ENCODE data around the gene RPRD1B. TPM values are rescaled to one million over a fixed set of nuclear protein-coding genes. Genes with fewer than 3 reads are reported as not detected.

The RPRD1B gene
- total and polyA plus RNA-seq, 2 of the 8 experiments (the other 6 are each of a cell fraction or from before 2014, with no cell fraction given): 10.3 to 20.9 TPM

DNA sequence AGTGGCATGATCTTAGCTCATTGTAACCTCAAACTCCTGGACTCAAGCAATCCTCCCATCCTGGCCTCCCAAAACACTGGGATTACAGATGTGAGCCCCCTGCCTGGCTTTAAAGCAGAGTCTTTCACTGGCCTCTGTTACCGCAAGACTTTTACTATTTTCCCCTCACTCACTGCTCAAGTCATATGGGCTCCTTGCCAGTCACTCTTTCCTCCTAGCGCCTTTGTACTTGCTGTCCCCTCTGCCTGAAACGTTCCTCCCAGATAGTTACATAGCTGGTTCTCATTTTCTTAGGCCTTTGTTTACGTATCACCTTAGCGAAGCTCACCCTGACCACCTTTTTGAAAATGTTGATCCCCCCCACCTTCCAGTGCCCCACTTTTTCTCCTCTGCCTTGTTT is 29.3 kb downstream of the RPRD1B start:
- Histone ChIP-seq H2AFZ (ENCODE audit: low read length) (no peak overlapping the region), H3K27me3 (replicated peaks in 1 of 4; ENCODE audit: control insufficient read depth in 3 of 4, extremely low read depth in 1 of 4, insufficient read depth in 3 of 4, low read length in 3 of 4) (no peaks in the 10 kb centered on the region), H4K20me1 (replicated peaks in 1 of 2; ENCODE audit: control insufficient read depth in 1 of 2, insufficient read depth in 2 of 2, low read length in 2 of 2) (peaks cover 0 to 2% of the 10 kb centered on the region in 2 experiments), H3K9me3 (ENCODE audit: insufficient read depth in 2 of 2, low read depth in 1 of 2, low read length in 1 of 2) (no peaks in the 10 kb centered on the region), H2BK120ac (replicated peaks; ENCODE audit: low read depth, low read length) (no peak overlapping the region), H3K4ac (replicated peaks; ENCODE audit: insufficient read length, low read depth, low read length) (no peak overlapping the region), H2BK15ac (ENCODE audit: low read length) (no peak overlapping the region), H4K5ac (ENCODE audit: insufficient read length, low read depth, low read length) (no peak overlapping the region), H3K56ac (replicated peaks; ENCODE audit: insufficient read length, low read depth, low read length) (no peak overlapping the region), H2BK12ac (ENCODE audit: low read depth, low read length) (no peak overlapping the region), H3K36me3 (ENCODE audit: control insufficient read depth in 2 of 4, insufficient read depth in 4 of 4, low read length in 3 of 4) (peaks cover 26 to 77% (median 52%) of the 10 kb centered on the region in 4 experiments), H3K4me3 (ENCODE audit: extremely low read depth in 1 of 4, insufficient read depth in 2 of 4, low read depth in 3 of 4, low read length in 4 of 4) (no peak overlapping the region), H2AK5ac (ENCODE audit: low read depth, low read length) (no peak overlapping the region), H3K9ac (replicated peaks in 1 of 4; ENCODE audit: extremely low read depth in 1 of 4, low read depth in 3 of 4, low read length in 3 of 4) (no peak overlapping the region), H4K8ac (ENCODE audit: extremely low read depth, insufficient read depth, low read length) (no peak overlapping the region), H3K23me2 (ENCODE audit: low read depth, low read length) (no peaks in the 10 kb centered on the region; the same call in 1 of the 2 replicates), H3K27ac (ENCODE audit: low read depth, low read length) (no peak overlapping the region), H3K4me1 (replicated peaks in 1 of 4; ENCODE audit: control insufficient read depth in 3 of 4, insufficient read depth in 4 of 4, low read length in 3 of 4) (no peaks in the 10 kb centered on the region), H3K14ac (ENCODE audit: insufficient read length) (no peak overlapping the region), H2BK5ac (ENCODE audit: low read depth, low read length) (no peak overlapping the region), H3K79me1 (ENCODE audit: low read depth, low read length) (no peaks in the 10 kb centered on the region), H3K79me2 (ENCODE audit: control insufficient read depth in 1 of 2, insufficient read depth in 2 of 2, low read length in 2 of 2) (no peaks in the 10 kb centered on the region), H4K91ac (replicated peaks; ENCODE audit: insufficient read length, low read length) (no peak overlapping the region), H3K18ac (ENCODE audit: extremely low read depth, low read length) (no peak overlapping the region), H3K4me2 (ENCODE audit: insufficient read depth in 1 of 2, low read depth in 2 of 2, low read length in 2 of 2) (no peak overlapping the region), H2BK20ac (ENCODE audit: low read length) (no peak overlapping the region), H3K23ac (ENCODE audit: insufficient read length) (no peak overlapping the region)
- DNase-seq (ENCODE audit: low read depth in 1 of 2, low spot score in 2 of 2) (no peak), FAIRE-seq (no peak)
- WGBS, 2 experiments (ENCODE audit: extremely low coverage in 1 of 2, insufficient coverage in 1 of 2, insufficient read length in 1 of 2, insufficient replicate concordance in 2 of 2, low coverage in 1 of 2, low lambda C conversion rate in 2 of 2, missing lambda C conversion rate in 1 of 2): 91% methylated on average over 5 of the region's 5 CpGs; no CpG with 5 or more reads in 1 of the 2 experiments
- POLR2A ChIA-PET (ENCODE audit: partially characterized antibody): interaction anchor here (1.3 kb wide), 1 partner anchor 29 kb away, joined by 3 read pairs; the partner anchor contains the start of gene RPRD1B
- CTCF ChIA-PET (ENCODE audit: partially characterized antibody): interaction anchor here (1.1 to 3.6 kb wide), 5 partner anchors 8 to 160 kb away, joined by 3 to 18 read pairs (median 4); no protein-coding TSS in a partner anchor
- no peak for TF ChIP-seq HDAC2 (IDR thresholded peaks at IDR 0.05; ENCODE audit: borderline replicate concordance in 1 of 2, low read depth in 2 of 2, low read length in 2 of 2)
- no peak for TF ChIP-seq BACH1 (IDR thresholded peaks at IDR 0.05; ENCODE audit: low read length)
- TF ChIP-seq, protein P1, sequence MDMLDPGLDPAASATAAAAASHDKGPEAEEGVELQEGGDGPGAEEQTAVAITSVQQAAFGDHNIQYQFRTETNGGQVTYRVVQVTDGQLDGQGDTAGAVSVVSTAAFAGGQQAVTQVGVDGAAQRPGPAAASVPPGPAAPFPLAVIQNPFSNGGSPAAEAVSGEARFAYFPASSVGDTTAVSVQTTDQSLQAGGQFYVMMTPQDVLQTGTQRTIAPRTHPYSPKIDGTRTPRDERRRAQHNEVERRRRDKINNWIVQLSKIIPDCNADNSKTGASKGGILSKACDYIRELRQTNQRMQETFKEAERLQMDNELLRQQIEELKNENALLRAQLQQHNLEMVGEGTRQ (IDR thresholded peaks at IDR 0.05; ENCODE audit: low read length): no peak
- no peak for TF ChIP-seq CTBP2 (IDR thresholded peaks at IDR 0.05; ENCODE audit: borderline replicate concordance, insufficient read depth, insufficient read length, low read length)
- no peak for TF ChIP-seq TCF12 (IDR thresholded peaks at IDR 0.05; ENCODE audit: low read depth, low read length)
- TF ChIP-seq BCL11A (IDR thresholded peaks at IDR 0.05; ENCODE audit: low read depth in 2 of 2, low read length in 2 of 2): no peak
- no peak for TF ChIP-seq RBBP5 (IDR thresholded peaks at IDR 0.05; ENCODE audit: borderline replicate concordance, low read depth, low read length)
